Stimulated activated CD8-positive, alpha-beta memory T cell treated with anti-CD3 and anti-CD28 coated beads, Interleukin-12 subunit alpha, Interleukin-12 subunit beta, amount 100 ng/mL, for 24 hours (primary cell): ENCODE data around the gene INPPL1.
"Not testable (repeated sequence)": the region's sequence is repeated elsewhere in the genome, so short reads cannot be mapped to it uniquely, and the experiment has no call there.

ENCODE experiments used
- DNase-seq: peaks from one replicate; pipeline ENCODE4 v3.0.0-alpha.2; 2020; ENCODE audit errors: extremely low read depth

INPPL1 gene, protein sequence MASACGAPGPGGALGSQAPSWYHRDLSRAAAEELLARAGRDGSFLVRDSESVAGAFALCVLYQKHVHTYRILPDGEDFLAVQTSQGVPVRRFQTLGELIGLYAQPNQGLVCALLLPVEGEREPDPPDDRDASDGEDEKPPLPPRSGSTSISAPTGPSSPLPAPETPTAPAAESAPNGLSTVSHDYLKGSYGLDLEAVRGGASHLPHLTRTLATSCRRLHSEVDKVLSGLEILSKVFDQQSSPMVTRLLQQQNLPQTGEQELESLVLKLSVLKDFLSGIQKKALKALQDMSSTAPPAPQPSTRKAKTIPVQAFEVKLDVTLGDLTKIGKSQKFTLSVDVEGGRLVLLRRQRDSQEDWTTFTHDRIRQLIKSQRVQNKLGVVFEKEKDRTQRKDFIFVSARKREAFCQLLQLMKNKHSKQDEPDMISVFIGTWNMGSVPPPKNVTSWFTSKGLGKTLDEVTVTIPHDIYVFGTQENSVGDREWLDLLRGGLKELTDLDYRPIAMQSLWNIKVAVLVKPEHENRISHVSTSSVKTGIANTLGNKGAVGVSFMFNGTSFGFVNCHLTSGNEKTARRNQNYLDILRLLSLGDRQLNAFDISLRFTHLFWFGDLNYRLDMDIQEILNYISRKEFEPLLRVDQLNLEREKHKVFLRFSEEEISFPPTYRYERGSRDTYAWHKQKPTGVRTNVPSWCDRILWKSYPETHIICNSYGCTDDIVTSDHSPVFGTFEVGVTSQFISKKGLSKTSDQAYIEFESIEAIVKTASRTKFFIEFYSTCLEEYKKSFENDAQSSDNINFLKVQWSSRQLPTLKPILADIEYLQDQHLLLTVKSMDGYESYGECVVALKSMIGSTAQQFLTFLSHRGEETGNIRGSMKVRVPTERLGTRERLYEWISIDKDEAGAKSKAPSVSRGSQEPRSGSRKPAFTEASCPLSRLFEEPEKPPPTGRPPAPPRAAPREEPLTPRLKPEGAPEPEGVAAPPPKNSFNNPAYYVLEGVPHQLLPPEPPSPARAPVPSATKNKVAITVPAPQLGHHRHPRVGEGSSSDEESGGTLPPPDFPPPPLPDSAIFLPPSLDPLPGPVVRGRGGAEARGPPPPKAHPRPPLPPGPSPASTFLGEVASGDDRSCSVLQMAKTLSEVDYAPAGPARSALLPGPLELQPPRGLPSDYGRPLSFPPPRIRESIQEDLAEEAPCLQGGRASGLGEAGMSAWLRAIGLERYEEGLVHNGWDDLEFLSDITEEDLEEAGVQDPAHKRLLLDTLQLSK

DNA sequence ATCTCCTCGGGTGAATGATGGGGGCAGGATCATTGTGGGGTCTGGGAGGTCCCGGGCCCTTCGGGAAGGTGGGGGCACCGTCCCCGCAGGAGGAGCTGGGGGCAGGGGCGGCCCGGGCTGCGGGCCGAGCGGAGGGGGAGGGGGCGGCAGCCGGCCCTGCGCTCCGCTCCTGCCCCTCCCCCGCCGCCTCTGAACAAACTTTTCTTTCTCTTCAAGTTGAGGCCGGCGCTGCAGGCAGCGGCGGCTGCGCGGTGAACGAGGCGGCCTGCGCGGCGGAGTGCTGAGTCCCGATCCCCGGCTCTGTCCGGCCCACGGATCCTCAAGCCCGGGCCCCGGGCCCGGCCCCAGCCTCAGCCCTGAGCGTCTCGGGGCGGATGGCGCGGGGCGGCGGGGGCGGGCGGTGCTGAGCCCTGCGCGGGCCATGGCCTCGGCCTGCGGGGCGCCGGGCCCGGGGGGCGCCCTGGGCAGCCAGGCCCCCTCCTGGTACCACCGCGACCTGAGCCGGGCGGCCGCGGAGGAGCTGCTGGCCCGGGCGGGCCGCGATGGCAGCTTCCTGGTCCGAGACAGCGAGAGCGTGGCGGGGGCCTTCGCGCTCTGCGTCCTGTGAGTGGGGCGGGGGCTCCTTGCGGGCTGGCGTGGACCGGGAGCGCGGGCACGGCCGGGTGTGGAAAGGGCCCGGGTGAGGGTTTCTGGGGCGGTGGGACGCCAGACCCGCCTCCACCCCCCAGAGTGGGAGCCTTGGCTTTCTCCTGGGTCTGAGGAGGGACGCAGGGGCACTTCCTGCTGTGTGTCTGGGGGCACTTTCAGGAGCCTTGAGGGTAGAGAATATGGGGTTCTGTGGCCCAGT lies at the start of gene INPPL1:
Gene INPPL1, plus strand, starts transcription at position 204 of the 847 bp plus-strand sequence. Its CDS starts 218 bp downstream, at position 422.
- no peak for DNase-seq

DNA sequence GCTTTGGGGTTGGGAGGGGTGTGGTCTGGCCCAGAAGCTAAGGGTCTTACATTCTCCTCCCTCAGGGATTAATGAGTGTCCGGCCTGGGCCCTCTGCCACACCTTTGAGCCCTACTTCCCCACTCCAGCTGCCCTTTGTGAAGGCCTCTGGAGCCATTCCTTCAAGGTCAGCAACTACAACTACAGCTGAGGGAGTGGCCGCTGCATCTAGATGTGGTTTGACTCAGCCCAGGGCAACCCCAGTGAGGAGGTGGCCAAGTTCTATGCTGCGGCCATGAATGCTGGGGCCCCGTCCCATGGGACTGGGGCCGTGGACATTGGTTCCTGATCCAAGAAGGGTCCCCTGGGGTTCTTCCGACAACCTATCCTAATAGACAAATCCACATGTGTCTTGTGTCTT lies 46.9 kb upstream of the INPPL1 start:
- no peak for DNase-seq

DNA sequence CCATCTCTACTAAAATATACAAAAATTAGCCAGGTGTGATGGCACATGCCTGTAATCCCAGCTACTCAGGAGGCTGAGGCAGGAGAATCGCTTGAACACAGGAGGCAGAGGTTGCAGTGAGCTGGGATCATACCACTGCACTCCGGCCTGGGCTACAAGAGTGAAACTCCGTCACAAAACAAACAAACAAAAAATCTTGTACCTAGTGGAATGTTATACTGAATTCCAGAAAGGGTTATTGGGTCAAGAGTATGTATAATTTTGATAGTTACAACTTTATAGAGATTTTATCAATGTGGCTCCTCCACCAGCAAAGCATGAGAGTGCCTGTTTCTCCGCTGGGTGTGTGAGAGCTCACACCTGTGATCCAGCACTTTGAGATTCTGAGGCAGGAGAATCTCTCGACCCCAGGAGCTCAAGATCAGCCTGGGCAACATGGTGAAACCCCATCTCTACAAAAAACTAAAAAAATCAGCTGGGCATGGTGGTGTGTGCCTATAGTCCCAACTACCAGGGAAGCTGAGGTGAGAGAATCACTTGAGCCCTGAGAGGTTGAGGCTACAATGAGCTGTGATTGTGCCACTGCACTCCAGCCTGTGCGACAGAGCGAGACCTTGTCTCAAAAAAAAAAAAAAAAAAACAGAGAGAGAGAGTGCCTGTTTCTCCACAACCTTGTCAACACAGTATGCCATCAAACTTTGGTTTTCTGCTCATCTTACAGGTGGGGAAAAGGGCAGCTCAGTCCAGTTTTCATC lies 45.3 kb upstream of the INPPL1 start:
- no peak for DNase-seq

DNA sequence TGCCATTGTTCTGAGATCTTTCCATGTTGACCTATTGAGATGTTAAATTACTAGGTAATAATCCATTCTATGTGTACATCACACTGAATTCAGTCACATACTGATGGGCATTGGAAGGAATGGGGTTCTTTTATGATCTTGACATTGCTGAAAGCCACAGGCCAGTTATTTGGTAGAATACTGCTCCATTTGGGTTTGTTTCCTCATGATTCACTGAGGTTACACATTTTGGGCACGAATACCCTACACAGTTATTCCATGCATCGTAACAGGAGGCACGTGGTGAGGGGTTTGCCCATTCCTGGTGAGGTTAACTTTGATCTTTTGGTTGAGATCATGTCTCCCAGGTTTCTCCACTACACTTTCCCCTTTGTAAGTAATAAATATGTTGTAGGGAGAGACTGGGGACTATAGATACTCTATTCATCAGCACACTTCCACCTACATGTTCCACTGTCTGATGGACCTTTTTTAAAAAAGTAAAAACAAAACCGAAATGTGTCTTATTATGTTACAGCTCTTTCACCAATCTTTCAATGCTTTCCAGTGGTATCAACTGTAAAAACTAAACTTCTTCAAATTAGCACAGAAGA lies 44.7 kb upstream of the INPPL1 start:
- no peak for DNase-seq

DNA sequence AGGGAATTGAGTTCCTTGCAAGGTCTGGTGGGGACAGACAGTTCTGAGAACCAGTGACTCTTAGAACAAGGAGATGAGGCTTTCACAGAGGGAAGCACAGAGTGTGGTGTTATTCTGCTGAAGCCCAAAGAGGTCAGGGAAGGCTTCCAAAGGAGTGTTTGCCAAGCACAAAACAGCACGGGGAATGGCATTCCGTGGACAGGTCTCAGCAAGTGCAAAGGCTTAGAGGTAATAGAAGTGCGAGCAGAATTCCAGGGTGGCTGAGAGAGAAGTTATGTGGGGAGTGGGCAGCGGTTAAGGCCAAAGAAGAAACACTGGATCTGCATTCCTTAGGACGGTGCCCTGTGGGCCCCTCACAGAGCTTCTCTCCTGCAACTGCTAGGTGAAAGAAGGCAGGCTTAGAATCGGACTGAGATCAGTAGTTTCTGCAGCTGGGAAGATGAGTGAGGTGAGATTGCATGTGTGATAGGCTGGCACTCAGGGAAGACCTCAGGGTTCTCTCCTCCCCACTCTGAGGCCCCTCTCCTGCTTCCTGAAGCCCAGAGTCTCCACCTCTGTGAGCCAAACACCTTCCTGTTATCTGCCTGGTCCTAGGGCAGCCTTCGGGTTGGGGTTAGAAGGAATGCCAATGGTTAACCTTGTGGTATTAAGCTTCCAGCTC lies 43.5 kb upstream of the INPPL1 start:
- not testable (repeated sequence) for DNase-seq

DNA sequence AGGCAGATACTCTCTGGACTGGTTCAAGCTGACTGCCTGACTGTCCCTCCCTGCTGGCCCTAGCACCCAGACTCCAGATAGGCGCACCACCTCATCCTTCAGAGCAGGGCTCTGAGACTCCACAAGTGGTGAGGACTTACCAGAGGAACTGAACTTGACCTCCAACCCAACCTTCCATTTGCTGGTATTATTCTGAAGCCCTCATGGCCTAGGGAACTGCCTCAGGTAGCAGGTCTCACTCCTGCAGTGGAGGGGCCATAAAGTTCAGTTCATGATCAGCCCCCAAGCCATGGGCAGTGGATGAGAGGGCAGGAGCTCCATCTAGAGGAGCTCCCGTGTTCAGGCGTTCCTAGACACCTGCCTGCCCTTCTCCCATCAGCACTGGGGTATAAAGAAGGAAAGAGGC lies 43.0 kb upstream of the INPPL1 start:
- not testable (repeated sequence) for DNase-seq

DNA sequence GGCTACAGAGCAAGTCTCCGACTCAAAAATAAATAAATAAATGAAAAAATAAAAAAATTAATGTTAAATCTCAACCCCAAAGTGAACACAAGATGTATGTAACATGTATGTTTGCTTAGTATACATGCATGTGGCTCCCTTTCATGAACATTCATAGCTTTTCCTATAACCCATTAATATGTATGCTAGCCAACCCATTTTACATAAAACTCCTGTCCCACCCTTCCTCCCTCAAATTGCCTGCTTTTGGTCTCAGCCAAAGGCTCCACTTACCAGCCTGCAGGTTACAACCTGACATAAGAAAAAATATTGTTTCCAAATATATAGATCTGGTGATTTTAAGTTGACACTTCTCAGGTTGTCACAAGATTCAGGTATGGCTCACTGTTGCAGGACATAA lies 36.3 kb upstream of the INPPL1 start:
- no peak for DNase-seq

DNA sequence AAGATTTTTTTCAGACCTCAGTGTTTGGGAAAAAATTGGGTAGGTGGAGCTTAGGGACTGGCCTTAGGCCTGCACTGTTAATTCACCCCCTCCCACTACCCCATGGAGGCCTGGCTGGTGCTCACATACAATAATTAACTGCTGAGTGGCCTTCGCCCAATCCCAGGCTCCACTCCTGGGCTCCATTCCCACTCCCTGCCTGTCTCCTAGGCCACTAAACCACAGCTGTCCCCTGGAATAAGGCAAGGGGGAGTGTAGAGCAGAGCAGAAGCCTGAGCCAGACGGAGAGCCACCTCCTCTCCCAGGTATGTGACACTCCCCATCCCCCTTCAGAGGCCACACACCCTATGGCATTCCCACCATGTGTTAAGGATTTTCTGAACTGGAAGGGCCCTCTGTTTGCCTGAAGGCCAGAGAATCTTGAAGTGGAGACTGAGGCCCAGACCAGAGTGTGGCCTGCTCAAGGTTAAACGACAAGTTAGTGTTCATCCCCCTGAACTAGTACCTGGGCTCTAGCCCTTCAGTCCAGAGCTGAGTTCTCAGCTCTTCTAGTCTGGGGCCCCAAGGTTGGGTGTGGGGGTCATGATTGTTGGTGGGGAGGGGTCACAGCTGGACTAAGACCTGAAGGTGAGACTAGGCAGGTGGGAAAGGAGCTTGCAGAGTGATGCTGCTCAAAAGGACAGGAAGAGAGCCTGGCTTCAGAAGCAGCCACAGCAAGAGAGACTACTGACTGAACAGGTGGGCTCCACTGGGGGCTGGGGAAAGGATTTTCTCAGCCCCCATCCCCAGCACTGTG lies 34.9 kb upstream of the INPPL1 start:
- DNase-seq, result no peak

DNA sequence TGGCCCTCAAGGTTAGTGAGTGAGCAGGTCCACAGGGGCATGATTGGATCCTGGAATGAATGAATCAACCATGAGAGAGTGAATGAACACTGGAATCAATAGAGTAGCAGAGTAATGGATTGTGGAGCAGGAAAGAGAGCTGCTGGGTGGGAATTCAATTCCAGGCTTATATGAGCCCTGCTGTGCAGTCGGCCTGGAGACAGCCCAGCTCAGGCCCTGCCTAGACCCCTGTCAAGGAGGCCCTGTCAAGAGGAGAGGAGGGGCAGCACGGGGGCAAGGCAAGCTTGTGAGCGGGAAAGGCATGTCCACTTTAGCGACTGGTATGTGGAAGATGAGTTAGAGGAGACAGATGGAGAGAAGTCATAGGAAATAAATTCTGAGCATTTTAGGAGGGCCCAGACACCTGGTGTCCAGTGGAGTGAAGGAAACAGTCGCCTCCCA lies 33.9 kb upstream of the INPPL1 start:
- DNase-seq, result no peak

DNA sequence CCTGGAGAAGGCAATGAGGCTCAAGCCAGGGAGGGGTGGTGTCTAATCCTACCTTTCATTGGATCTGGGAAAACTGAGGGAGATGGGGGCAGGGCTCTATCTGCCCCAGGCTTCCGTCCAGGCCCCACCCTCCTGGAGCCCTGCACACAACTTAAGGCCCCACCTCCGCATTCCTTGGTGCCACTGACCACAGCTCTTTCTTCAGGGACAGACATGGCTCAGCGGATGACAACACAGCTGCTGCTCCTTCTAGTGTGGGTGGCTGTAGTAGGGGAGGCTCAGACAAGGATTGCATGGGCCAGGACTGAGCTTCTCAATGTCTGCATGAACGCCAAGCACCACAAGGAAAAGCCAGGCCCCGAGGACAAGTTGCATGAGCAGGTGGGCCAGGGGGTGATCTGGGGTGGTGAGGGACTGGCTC lies 32.6 kb upstream of the INPPL1 start, which contains the start of gene FOLR1:
Gene FOLR1, plus strand, starts transcription at position 180 of the 421 bp plus-strand sequence. Its CDS starts 34 bp downstream, at position 214.
- no peak for DNase-seq

DNA sequence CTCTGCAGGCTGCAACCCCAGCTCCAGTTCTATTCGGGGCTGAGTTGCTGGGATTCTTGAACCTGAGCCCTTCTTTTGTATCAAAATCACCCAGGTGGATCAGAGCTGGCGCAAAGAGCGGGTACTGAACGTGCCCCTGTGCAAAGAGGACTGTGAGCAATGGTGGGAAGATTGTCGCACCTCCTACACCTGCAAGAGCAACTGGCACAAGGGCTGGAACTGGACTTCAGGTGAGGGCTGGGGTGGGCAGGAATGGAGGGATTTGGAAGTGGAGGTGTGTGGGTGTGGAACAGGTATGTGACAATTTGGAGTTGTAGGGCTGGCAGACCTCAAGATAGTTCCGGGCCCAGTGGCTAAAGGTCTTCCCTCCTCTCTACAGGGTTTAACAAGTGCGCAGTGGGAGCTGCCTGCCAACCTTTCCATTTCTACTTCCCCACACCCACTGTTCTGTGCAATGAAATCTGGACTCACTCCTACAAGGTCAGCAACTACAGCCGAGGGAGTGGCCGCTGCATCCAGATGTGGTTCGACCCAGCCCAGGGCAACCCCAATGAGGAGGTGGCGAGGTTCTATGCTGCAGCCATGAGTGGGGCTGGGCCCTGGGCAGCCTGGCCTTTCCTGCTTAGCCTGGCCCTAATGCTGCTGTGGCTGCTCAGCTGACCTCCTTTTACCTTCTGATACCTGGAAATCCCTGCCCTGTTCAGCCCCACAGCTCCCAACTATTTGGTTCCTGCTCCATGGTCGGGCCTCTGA lies 28.9 kb upstream of the INPPL1 start:
- no peak for DNase-seq

DNA sequence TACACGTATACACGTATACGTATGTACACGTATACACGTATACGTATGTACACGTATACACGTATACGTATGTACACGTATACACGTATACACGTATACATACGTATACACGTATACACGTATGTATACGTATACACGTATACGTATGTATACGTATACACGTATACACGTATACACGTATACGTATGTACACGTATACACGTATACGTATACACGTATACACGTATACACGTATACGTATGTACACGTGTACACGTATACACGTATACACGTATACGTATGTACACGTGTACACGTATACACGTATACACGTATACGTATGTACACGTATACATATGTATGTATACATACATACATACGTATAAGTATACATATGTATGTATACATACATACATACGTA lies 23.1 kb upstream of the INPPL1 start:
- not testable (repeated sequence) for DNase-seq

DNA sequence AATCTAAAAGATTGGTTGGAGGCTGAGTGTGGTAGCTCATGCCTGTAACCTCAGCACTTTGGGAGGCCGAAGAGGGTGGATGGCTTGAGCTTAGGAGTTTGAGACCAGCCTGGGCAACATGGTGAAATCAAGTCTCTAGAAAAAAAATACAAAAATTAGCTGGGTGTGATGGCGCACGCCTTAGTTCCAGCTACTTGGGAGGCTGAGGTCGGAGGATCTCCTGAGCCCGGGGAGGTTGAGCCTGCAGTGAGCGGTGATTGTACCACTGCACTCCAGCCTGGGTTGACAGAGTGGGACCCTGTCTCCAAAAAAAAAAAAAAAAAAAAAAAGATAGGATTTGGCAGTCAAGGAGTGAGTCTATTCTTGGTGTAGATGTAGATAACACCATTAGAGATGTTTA lies 22.0 kb upstream of the INPPL1 start:
- DNase-seq, result no peak

DNA sequence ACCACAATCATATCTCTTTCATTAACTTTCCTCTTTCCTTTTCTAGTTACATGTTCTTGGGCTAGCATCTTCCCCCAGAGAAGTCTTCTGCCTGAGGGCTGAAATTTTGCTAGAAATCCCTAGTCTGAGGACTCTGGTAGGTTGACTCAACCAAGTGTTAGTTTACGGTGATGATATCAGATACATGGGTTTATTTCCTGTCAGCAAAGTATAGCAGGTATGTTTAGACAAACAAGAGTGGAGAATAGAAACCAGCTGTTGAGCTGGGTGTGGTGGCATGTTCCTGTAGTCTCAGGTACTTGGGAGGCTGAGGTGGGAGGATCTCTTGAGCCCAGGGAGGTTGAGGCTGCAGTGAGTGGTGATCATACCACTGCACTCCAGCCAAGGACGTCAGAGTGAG lies 21.4 kb upstream of the INPPL1 start:
- DNase-seq, result no peak

DNA sequence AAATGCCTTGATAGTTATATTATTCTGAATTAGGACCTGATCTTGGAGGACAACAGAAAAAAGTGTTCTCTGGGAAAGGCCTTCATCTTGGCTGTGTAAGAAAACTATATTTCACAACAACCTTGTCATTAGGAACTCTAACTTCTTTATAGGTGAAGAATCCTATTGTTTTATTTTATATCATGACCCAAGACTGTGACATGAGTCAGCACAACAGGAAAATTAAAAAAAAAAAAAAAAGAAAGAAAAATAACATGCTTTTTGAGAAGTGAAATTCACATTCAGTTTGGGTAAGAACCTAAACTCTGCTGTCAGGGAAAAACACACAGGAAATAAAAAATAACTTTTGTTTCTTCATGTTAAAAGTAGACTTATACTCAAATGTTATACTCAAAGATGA lies 19.7 kb upstream of the INPPL1 start:
- DNase-seq, result no peak

DNA sequence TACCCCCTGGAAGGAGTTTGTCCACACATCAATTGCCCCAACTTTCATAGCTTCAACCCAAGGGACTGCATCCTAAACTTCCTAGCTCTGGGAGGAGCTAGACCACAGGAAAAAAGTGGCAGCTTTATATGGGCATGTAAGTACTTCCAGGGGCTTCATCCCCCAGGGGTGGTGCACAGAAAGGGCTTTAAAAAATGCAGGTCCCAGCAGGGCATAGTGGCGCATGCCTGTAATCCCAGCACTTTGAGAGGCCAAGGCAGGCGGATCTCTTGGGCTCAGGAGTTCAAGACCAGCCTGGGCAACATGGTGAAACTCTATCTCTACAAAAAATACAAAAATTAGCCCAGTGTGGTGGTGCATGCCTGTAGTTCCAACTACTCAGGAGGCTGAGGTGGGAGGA lies 17.8 kb upstream of the INPPL1 start:
- not testable (repeated sequence) for DNase-seq

DNA sequence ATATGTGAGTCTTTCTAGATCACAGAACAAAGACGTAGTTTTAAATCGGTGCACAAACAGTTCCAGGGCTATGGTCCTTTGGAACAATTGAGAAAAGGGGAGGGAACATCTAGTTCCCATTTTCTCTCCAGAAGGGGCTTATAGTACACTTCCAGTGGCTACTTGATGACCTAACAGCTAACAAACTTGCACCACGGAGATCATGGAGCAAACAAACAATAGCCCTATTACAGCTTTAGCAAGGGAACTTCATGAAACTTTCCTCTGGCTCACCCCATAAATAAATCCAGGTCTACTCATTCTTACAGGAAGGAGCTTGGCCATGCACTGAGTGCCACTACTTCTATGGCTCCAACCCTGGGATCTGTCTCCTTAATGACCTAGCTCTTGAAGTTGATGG lies 16.3 kb upstream of the INPPL1 start:
- no peak for DNase-seq

DNA sequence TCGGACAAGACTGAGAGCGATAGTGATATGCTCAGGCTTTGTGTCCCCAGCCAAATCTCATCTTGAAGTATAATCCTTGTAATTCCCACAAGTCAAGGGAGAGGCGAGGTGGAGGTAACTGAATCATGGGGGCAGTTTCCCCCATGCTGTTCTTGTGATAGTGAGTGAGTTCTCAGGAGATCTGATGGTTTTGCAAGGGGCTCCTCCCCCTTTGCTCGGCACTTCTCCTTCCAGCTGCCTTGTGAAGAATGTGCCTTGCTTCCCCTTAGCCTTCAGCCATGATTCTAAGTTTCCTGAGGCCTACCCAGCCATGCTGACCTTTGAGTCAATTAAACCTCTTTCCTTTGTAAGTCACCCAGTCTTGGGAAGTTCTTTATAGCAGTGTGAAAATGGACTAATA lies 15.5 kb upstream of the INPPL1 start:
- no peak for DNase-seq
